ENCODE data around the gene LAMB4. TPM values are rescaled to one million over a fixed set of nuclear protein-coding genes. Genes with fewer than 3 reads are reported as not detected.

LAMB4 gene
- total RNA-seq, 1 donor from 2014 or later: 18.3 TPM

GRCh38 chr7:107999779-108000560 lies 130.2 kb downstream of the LAMB4 start:
- Mint-ChIP-seq H3K27me3 (ENCODE audit: low read depth) (no peaks in the 10 kb centered on the region), H3K4me3 (peak overlapping the region; percentile 46), H3K36me3 (peaks cover 8% of the 10 kb centered on the region), H3K4me1 (peaks cover 72% of the 10 kb centered on the region), H3K9me3 (no peaks in the 10 kb centered on the region), H3K27ac (peak overlapping the region; percentile 82)
- TF ChIP-seq CTCF (IDR thresholded peaks at IDR 0.05; ENCODE audit: unreplicated experiment): no peak
- DNase-seq (ENCODE audit: low spot score in 2 of 2, unreplicated experiment in 2 of 2): no peak

GRCh38 chr7:107998660-107999480 lies 131.3 kb downstream of the LAMB4 start:
- Mint-ChIP-seq H3K4me1 (peaks cover 70% of the 10 kb centered on the region), H3K27me3 (ENCODE audit: low read depth) (no peaks in the 10 kb centered on the region), H3K9me3 (no peaks in the 10 kb centered on the region), H3K4me3 (peak overlapping the region; percentile 46), H3K27ac (peak overlapping the region; percentile 82), H3K36me3 (peaks cover 15% of the 10 kb centered on the region)
- TF ChIP-seq CTCF (IDR thresholded peaks at IDR 0.05; ENCODE audit: unreplicated experiment): no peak
- no peak for DNase-seq (ENCODE audit: low spot score in 2 of 2, unreplicated experiment in 2 of 2)

GRCh38 chr7:107998150-107998549 lies 132.0 kb downstream of the LAMB4 start:
- no peaks in the 10 kb centered on the region for H3K27me3 Mint-ChIP-seq (ENCODE audit: low read depth)
- no peaks in the 10 kb centered on the region for H3K9me3 Mint-ChIP-seq
- H3K4me1 Mint-ChIP-seq: peaks cover 73% of the 10 kb centered on the region
- peak overlapping the region; percentile 46 for H3K4me3 Mint-ChIP-seq
- DNase-seq (ENCODE audit: low spot score in 2 of 2, unreplicated experiment in 2 of 2): no peak
- no peak for TF ChIP-seq CTCF (IDR thresholded peaks at IDR 0.05; ENCODE audit: unreplicated experiment)
- H3K36me3 Mint-ChIP-seq: peaks cover 22% of the 10 kb centered on the region
- H3K27ac Mint-ChIP-seq: peak overlapping the region; percentile 11

- Mint-ChIP-seq H3K36me3 (peaks cover 31% of the 10 kb centered on the region), H3K27ac (peak overlapping the region; percentile 81), H3K4me1 (peaks cover 68% of the 10 kb centered on the region), H3K9me3 (no peaks in the 10 kb centered on the region), H3K4me3 (peak overlapping the region; percentile 12), H3K27me3 (ENCODE audit: low read depth) (no peaks in the 10 kb centered on the region)
- no peak for TF ChIP-seq CTCF (IDR thresholded peaks at IDR 0.05; ENCODE audit: unreplicated experiment)
- DNase-seq (ENCODE audit: low spot score in 2 of 2, unreplicated experiment in 2 of 2): no peak
These were observed 133.9 kb downstream of the LAMB4 start for GRCh38 chr7:107996072-107996882.
